ENCODE results near the gene KDM4D. TPM values are rescaled to one million over a fixed set of nuclear protein-coding genes. Genes with fewer than 3 reads are reported as not detected.
A peak's percentile ranks its signal among the peaks of the same experiment; 100 is the strongest.
"Not testable (repeated sequence)": the region's sequence is repeated elsewhere in the genome, so short reads cannot be mapped to it uniquely, and the experiment has no call there.

The KDM4D gene
- total and polyA plus RNA-seq, 2 experiments from 2014 or later, result 0.65 to 0.94 TPM

- H3K4me3 Mint-ChIP-seq; H3K36me3 Mint-ChIP-seq (ENCODE audit: low read depth); H3K9me3 Mint-ChIP-seq; H3K27me3 Mint-ChIP-seq (ENCODE audit: insufficient read depth, low read depth, poor library complexity); H3K36me3 ChIP-seq (ENCODE audit: insufficient read depth); H3K4me2 ChIP-seq; H3K9me2 ChIP-seq (ENCODE audit: insufficient read depth); H2AFZ ChIP-seq; H3K4me1 ChIP-seq (ENCODE audit: insufficient read depth); H3K27me3 ChIP-seq (ENCODE audit: insufficient read depth); ATAC-seq; H3K27ac ChIP-seq (ENCODE audit: low read depth); H3K4me1 Mint-ChIP-seq; H4K20me1 ChIP-seq (replicated peaks; ENCODE audit: insufficient read depth); H3K4me3 ChIP-seq; H3K79me2 ChIP-seq (replicated peaks; ENCODE audit: insufficient read depth); H3K27ac Mint-ChIP-seq; H3F3A ChIP-seq (replicated peaks; ENCODE audit: low read depth): not testable (repeated sequence)
- DNase-seq (ENCODE audit: low spot score), result peak; percentile 18
These were observed 64.0 kb downstream of the KDM4D start for GRCh38 chr11:95037356-95038035.

DNA sequence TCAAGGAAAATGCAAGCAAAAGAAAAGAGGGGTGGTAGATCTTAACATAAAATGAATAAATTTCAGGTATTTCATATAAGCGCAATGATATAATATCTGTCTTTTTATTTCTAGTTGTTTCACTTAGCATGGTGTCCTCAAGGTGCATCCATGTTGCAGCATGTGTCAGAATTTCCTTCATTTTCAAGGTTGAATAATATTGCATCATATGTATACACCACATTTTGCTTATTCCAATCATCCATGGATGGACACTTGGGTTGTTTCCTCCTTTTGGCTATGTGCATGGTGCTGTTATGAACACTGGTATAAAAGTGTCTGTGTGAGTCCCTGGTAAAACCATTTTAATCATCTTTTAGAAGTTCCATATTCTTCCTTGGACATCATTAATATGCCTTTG, 68.7 kb downstream of the KDM4D start:
- no peak overlapping the region for H3K4me3 Mint-ChIP-seq
- DNase-seq (ENCODE audit: low spot score) (no peak), ATAC-seq (no peak)
- no peak overlapping the region for H3K27ac Mint-ChIP-seq
- no peak overlapping the region for H3K4me3 ChIP-seq
- no peak overlapping the region for H3K4me2 ChIP-seq
- H3K4me1 ChIP-seq (ENCODE audit: insufficient read depth), result no peaks in the 10 kb centered on the region
- H4K20me1 ChIP-seq (replicated peaks; ENCODE audit: insufficient read depth), result no peaks in the 10 kb centered on the region
- no peaks in the 10 kb centered on the region for H3K4me1 Mint-ChIP-seq
- H3K9me3 Mint-ChIP-seq, result no peaks in the 10 kb centered on the region
- H3F3A ChIP-seq (replicated peaks; ENCODE audit: low read depth), result no peaks in the 10 kb centered on the region
- no peak overlapping the region for H3K27ac ChIP-seq (ENCODE audit: low read depth)
- H3K79me2 ChIP-seq (replicated peaks; ENCODE audit: insufficient read depth), result no peaks in the 10 kb centered on the region
- H3K36me3 Mint-ChIP-seq (ENCODE audit: low read depth), result no peaks in the 10 kb centered on the region
- 0 out of 2 replicates have a peak, but pooled peaks cover 2% of the 10 kb centered on the region for H3K9me2 ChIP-seq (ENCODE audit: insufficient read depth)
- no peak overlapping the region for H2AFZ ChIP-seq
- H3K36me3 ChIP-seq (ENCODE audit: insufficient read depth), result no peaks in the 10 kb centered on the region
- no peaks in the 10 kb centered on the region for H3K27me3 Mint-ChIP-seq (ENCODE audit: insufficient read depth, low read depth, poor library complexity)
- no peaks in the 10 kb centered on the region for H3K27me3 ChIP-seq (ENCODE audit: insufficient read depth)
- TF ChIP-seq CREB1 (CRISPR knock-in tag; IDR thresholded peaks at IDR 0.05; ENCODE audit: low read depth), result no peak
- no peak for TF ChIP-seq ZNF114 (CRISPR knock-in tag; IDR thresholded peaks at IDR 0.05)
- no peak for TF ChIP-seq ZNF331 (CRISPR knock-in tag; IDR thresholded peaks at IDR 0.05; ENCODE audit: low read depth)
- TF ChIP-seq, protein P1, sequence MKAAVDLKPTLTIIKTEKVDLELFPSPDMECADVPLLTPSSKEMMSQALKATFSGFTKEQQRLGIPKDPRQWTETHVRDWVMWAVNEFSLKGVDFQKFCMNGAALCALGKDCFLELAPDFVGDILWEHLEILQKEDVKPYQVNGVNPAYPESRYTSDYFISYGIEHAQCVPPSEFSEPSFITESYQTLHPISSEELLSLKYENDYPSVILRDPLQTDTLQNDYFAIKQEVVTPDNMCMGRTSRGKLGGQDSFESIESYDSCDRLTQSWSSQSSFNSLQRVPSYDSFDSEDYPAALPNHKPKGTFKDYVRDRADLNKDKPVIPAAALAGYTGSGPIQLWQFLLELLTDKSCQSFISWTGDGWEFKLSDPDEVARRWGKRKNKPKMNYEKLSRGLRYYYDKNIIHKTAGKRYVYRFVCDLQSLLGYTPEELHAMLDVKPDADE (IDR thresholded peaks at IDR 0.05), result no peak
- TF ChIP-seq STAT1 (IDR thresholded peaks at IDR 0.05; ENCODE audit: unreplicated experiment), result no peak
- no peak for TF ChIP-seq POLR2AphosphoS5 (IDR thresholded peaks at IDR 0.05; ENCODE audit: low read depth)
- TF ChIP-seq, protein P2, sequence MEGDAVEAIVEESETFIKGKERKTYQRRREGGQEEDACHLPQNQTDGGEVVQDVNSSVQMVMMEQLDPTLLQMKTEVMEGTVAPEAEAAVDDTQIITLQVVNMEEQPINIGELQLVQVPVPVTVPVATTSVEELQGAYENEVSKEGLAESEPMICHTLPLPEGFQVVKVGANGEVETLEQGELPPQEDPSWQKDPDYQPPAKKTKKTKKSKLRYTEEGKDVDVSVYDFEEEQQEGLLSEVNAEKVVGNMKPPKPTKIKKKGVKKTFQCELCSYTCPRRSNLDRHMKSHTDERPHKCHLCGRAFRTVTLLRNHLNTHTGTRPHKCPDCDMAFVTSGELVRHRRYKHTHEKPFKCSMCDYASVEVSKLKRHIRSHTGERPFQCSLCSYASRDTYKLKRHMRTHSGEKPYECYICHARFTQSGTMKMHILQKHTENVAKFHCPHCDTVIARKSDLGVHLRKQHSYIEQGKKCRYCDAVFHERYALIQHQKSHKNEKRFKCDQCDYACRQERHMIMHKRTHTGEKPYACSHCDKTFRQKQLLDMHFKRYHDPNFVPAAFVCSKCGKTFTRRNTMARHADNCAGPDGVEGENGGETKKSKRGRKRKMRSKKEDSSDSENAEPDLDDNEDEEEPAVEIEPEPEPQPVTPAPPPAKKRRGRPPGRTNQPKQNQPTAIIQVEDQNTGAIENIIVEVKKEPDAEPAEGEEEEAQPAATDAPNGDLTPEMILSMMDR (conservative IDR thresholded peaks at IDR 0.05; ENCODE audit: low read depth in 2 of 2), result no peak
- no peak for TF ChIP-seq JUNB (IDR thresholded peaks at IDR 0.05; ENCODE audit: unreplicated experiment)
- TF ChIP-seq NANOG (IDR thresholded peaks at IDR 0.05; ENCODE audit: borderline replicate concordance), result no peak
- TF ChIP-seq REST (IDR thresholded peaks at IDR 0.05; ENCODE audit: unreplicated experiment), result no peak

Data from GM23338 (cell line).